HG02678 (cell line): ENCODE data around the gene HOXA6.

Source experiments
- ATAC-seq: cut with Tn5 transposase; IDR thresholded peaks from one replicate; pipeline ENCODE4 v1.9.1; 2021; ENCODE audit warnings: mild to moderate bottlenecking, moderate library complexity; ENCODE audit not compliant: unreplicated experiment

The HOXA6 gene

GRCh38 chr7:27100694-27101170 is 46.8 kb downstream of the HOXA6 start:
- ATAC-seq = no peak

GRCh38 chr7:27099453-27100370 is 47.9 kb downstream of the HOXA6 start:
- no peak for ATAC-seq

GRCh38 chr7:27098578-27099451 is 48.8 kb downstream of the HOXA6 start:
- ATAC-seq = no peak

GRCh38 chr7:27097686-27098577 is 49.6 kb downstream of the HOXA6 start:
- ATAC-seq = no peak

- no peak for ATAC-seq
Measured at GRCh38 chr7:27096768-27097514, 50.6 kb downstream of the HOXA6 start.

GRCh38 chr7:27095897-27096767 is 51.4 kb downstream of the HOXA6 start, which contains the start of gene HOXA1:
Gene HOXA1 (minus strand): TSS chr7:27096000. CDS start chr7:27095912, 88 bp downstream.
- peak; percentile 84 for ATAC-seq
